ENCODE results near the gene GALNT4. TPM values are rescaled to one million over a fixed set of nuclear protein-coding genes. Genes with fewer than 3 reads are reported as not detected.

Gene GALNT4
- total RNA-seq, 1 experiment from 2014 or later: 70.9 TPM

GRCh38 chr12:89542236-89542635 lies 17.6 kb upstream of the GALNT4 start:
- Mint-ChIP-seq H3K27ac (ENCODE audit: unreplicated experiment) (peak overlapping the region; percentile 14), H3K36me3 (ENCODE audit: insufficient read depth, unreplicated experiment) (no peaks in the 10 kb centered on the region), H3K27me3 (ENCODE audit: unreplicated experiment) (no peaks in the 10 kb centered on the region), H3K4me3 (ENCODE audit: low read depth, unreplicated experiment) (no peak overlapping the region), H3K4me1 (ENCODE audit: low read depth, unreplicated experiment) (peaks cover 32% of the 10 kb centered on the region), H3K9me3 (ENCODE audit: low read depth, unreplicated experiment) (no peaks in the 10 kb centered on the region)
- no peak for TF ChIP-seq CTCF (IDR thresholded peaks at IDR 0.05; ENCODE audit: unreplicated experiment)
- CTCF ChIA-PET: no interaction called here
- DNase-seq: no peak
- intact Hi-C loops (cut with micrococcal nuclease; ENCODE audit: unreplicated experiment): loop anchor here (5.0 to 10.0 kb wide), 4 partner anchors 160 to 1313 kb away; no protein-coding TSS in a partner anchor
- no TSS peak for BruUV-seq (replicated peaks)

- intact Hi-C loops (cut with micrococcal nuclease; ENCODE audit: unreplicated experiment): loop anchor here (5.0 to 10.0 kb wide), 4 partner anchors 162 to 1314 kb away; no protein-coding TSS in a partner anchor
- no peak for TF ChIP-seq CTCF (IDR thresholded peaks at IDR 0.05; ENCODE audit: unreplicated experiment)
- H3K9me3 Mint-ChIP-seq (ENCODE audit: low read depth, unreplicated experiment): no peaks in the 10 kb centered on the region
- H3K27ac Mint-ChIP-seq (ENCODE audit: unreplicated experiment): no peak overlapping the region
- H3K4me3 Mint-ChIP-seq (ENCODE audit: low read depth, unreplicated experiment): no peak overlapping the region
- H3K4me1 Mint-ChIP-seq (ENCODE audit: low read depth, unreplicated experiment): peaks cover 34% of the 10 kb centered on the region
- H3K36me3 Mint-ChIP-seq (ENCODE audit: insufficient read depth, unreplicated experiment): no peaks in the 10 kb centered on the region
- BruUV-seq (replicated peaks): no TSS peak
- CTCF ChIA-PET: no interaction called here
- no peaks in the 10 kb centered on the region for H3K27me3 Mint-ChIP-seq (ENCODE audit: unreplicated experiment)
- no peak for DNase-seq
Measured at GRCh38 chr12:89540586-89540985, 16.0 kb upstream of the GALNT4 start.

- no peak for DNase-seq
- H3K9me3 Mint-ChIP-seq (ENCODE audit: low read depth, unreplicated experiment): no peaks in the 10 kb centered on the region
- intact Hi-C loops (cut with micrococcal nuclease; ENCODE audit: unreplicated experiment): loop anchor here (5.0 to 10.0 kb wide), 4 partner anchors 163 to 1315 kb away; no protein-coding TSS in a partner anchor
- H3K4me3 Mint-ChIP-seq (ENCODE audit: low read depth, unreplicated experiment): no peak overlapping the region
- CTCF ChIA-PET: interaction anchor here (1.4 kb wide), 1 partner anchor 97 kb away, joined by 3 read pairs; no protein-coding TSS in a partner anchor
- H3K27me3 Mint-ChIP-seq (ENCODE audit: unreplicated experiment): no peaks in the 10 kb centered on the region
- TF ChIP-seq CTCF (IDR thresholded peaks at IDR 0.05; ENCODE audit: unreplicated experiment): no peak
- BruUV-seq (replicated peaks): no TSS peak
- H3K36me3 Mint-ChIP-seq (ENCODE audit: insufficient read depth, unreplicated experiment): no peaks in the 10 kb centered on the region
- H3K27ac Mint-ChIP-seq (ENCODE audit: unreplicated experiment): no peak overlapping the region
- peaks cover 27% of the 10 kb centered on the region for H3K4me1 Mint-ChIP-seq (ENCODE audit: low read depth, unreplicated experiment)
Measured at GRCh38 chr12:89539426-89540223, 15.0 kb upstream of the GALNT4 start.

- Mint-ChIP-seq H3K27me3 (ENCODE audit: unreplicated experiment) (no peaks in the 10 kb centered on the region), H3K36me3 (ENCODE audit: insufficient read depth, unreplicated experiment) (no peaks in the 10 kb centered on the region), H3K4me3 (ENCODE audit: low read depth, unreplicated experiment) (no peak overlapping the region), H3K4me1 (ENCODE audit: low read depth, unreplicated experiment) (peaks cover 22% of the 10 kb centered on the region), H3K9me3 (ENCODE audit: low read depth, unreplicated experiment) (no peaks in the 10 kb centered on the region), H3K27ac (ENCODE audit: unreplicated experiment) (no peak overlapping the region)
- intact Hi-C loops (cut with micrococcal nuclease; ENCODE audit: unreplicated experiment): no loop called here
- no TSS peak for BruUV-seq (replicated peaks)
- CTCF ChIA-PET: interaction anchor here (1.4 kb wide), 1 partner anchor 98 kb away, joined by 3 read pairs; no protein-coding TSS in a partner anchor
- TF ChIP-seq CTCF (IDR thresholded peaks at IDR 0.05; ENCODE audit: unreplicated experiment): no peak
- DNase-seq: no peak
Measured at GRCh38 chr12:89538897-89539296, 14.3 kb upstream of the GALNT4 start.
